ENCODE data around the gene TAF1C. TPM values are rescaled to one million over a fixed set of nuclear protein-coding genes. Genes with fewer than 3 reads are reported as not detected.

The TAF1C gene
- total and polyA plus RNA-seq, 2 donors (not counting 3 experiments of a cell fraction or from before 2014, with no cell fraction given): 57.2 to 77.6 TPM

DNA sequence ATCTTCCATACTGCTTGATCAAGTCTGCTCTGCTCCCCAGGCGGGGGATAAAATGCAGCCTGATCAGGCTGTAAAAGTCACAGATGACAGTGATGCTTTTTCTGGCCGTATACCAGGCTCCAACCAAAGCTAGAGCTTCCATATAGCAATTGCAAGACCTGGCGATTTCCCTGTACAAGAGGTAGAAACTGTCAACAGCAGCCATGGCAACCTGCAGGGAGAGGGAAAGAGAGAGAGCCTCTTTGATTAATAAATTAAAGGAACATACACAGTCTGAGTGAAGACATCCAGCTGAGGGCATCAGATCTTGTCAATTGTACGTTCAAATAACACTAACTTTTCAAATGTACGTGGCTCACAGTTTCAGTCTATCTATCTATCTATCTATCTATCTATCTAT, 55.7 kb downstream of the TAF1C start:
- dilution Hi-C loops (cut with MboI; ENCODE audit: extremely low pct_ligation_motif_present, low sequenced_read_pairs) (no loop called here), intact Hi-C loops (cut with micrococcal nuclease) (no loop called here)
- ChIA-PET CTCF (no interaction called here), POLR2A (no interaction called here)
- H3K9ac ChIP-seq (replicated peaks; ENCODE audit: extremely low read depth, insufficient read depth, low read length): no peak overlapping the region
- BruUV-seq (replicated peaks): no TSS peak
- no peaks in the 10 kb centered on the region for H3K9me1 ChIP-seq (replicated peaks; ENCODE audit: control insufficient read depth, extremely low read depth, insufficient read depth, low read length)
- no peak for FAIRE-seq
- H3K4me3 ChIP-seq (replicated peaks in 1 of 3; ENCODE audit: insufficient read depth in 1 of 3, low read depth in 1 of 3, low read length in 3 of 3): no peak overlapping the region
- no peaks in the 10 kb centered on the region for H4K20me1 ChIP-seq (replicated peaks; ENCODE audit: control insufficient read depth, extremely low read depth, insufficient read depth, low read length)
- H3K79me2 ChIP-seq (ENCODE audit: control insufficient read depth, insufficient read depth, low read length): no peaks in the 10 kb centered on the region
- no peaks in the 10 kb centered on the region for H3K9me3 ChIP-seq (replicated peaks; ENCODE audit: control insufficient read depth, insufficient read depth, low read length)
- H3K4me1 ChIP-seq (ENCODE audit: control insufficient read depth, extremely low read depth, insufficient read depth, low read length): no peaks in the 10 kb centered on the region
- no peaks in the 10 kb centered on the region for H3K27me3 ChIP-seq (ENCODE audit: control insufficient read depth in 2 of 2, insufficient read depth in 2 of 2, low read length in 2 of 2)
- DNase-seq (ENCODE audit: low read depth, low spot score): no peak
- TF ChIP-seq, protein P1, sequence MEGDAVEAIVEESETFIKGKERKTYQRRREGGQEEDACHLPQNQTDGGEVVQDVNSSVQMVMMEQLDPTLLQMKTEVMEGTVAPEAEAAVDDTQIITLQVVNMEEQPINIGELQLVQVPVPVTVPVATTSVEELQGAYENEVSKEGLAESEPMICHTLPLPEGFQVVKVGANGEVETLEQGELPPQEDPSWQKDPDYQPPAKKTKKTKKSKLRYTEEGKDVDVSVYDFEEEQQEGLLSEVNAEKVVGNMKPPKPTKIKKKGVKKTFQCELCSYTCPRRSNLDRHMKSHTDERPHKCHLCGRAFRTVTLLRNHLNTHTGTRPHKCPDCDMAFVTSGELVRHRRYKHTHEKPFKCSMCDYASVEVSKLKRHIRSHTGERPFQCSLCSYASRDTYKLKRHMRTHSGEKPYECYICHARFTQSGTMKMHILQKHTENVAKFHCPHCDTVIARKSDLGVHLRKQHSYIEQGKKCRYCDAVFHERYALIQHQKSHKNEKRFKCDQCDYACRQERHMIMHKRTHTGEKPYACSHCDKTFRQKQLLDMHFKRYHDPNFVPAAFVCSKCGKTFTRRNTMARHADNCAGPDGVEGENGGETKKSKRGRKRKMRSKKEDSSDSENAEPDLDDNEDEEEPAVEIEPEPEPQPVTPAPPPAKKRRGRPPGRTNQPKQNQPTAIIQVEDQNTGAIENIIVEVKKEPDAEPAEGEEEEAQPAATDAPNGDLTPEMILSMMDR (IDR thresholded peaks at IDR 0.05; ENCODE audit: extremely low read depth in 1 of 2, insufficient read depth in 1 of 2, low read depth in 1 of 2, low read length in 2 of 2): no peak
- TF ChIP-seq MYC (IDR thresholded peaks at IDR 0.05; ENCODE audit: low read depth, low read length): no peak
- TF ChIP-seq, protein P2, sequence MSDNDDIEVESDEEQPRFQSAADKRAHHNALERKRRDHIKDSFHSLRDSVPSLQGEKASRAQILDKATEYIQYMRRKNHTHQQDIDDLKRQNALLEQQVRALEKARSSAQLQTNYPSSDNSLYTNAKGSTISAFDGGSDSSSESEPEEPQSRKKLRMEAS (IDR thresholded peaks at IDR 0.05; ENCODE audit: insufficient read depth, insufficient read length): no peak
- H3K27ac ChIP-seq (ENCODE audit: insufficient read depth, low read depth, low read length): no peak overlapping the region
- no peak overlapping the region for H3K4me2 ChIP-seq (ENCODE audit: insufficient read depth, low read length)
- peaks cover 0 to 12% of the 10 kb centered on the region in 2 experiments for H3K36me3 ChIP-seq (ENCODE audit: control insufficient read depth in 2 of 2, extremely low read depth in 1 of 2, insufficient read depth in 2 of 2, low read length in 2 of 2)
- H2AFZ ChIP-seq (ENCODE audit: low read depth, low read length): no peak overlapping the region

Other genes with a start within 250 kb of the TAF1C start
- gene OSGIN1, start 233.8 kb downstream of the TAF1C start, total RNA-seq: 8.6 and 11.0 TPM in 2 replicates
- 9.2 and 11.5 TPM in 2 replicates for gene OSGIN1, start 233.8 kb downstream of the TAF1C start, polyA plus RNA-seq
- 0.31 TPM in 1 of 2 replicates, not detected in the other for gene NECAB2, start 218.8 kb downstream of the TAF1C start, total RNA-seq
- gene NECAB2, start 218.8 kb downstream of the TAF1C start, polyA plus RNA-seq: 0.21 and 0.26 TPM in 2 replicates
- not detected in 2 replicates for gene SLC38A8, start 144.3 kb downstream of the TAF1C start, total RNA-seq
- not detected in 2 replicates for gene SLC38A8, start 144.3 kb downstream of the TAF1C start, polyA plus RNA-seq
- 93.0 and 99.6 TPM in 2 replicates for gene MBTPS1, start 70.1 kb downstream of the TAF1C start, total RNA-seq
- gene MBTPS1, start 70.1 kb downstream of the TAF1C start, polyA plus RNA-seq: 63.9 and 82.3 TPM in 2 replicates
- 26.1 and 27.9 TPM in 2 replicates for gene HSDL1, start 41.9 kb downstream of the TAF1C start, total RNA-seq
- gene HSDL1, start 41.9 kb downstream of the TAF1C start, polyA plus RNA-seq: 15.7 and 19.9 TPM in 2 replicates
- not detected in 2 replicates for gene DNAAF1, start 41.7 kb downstream of the TAF1C start, total RNA-seq
- 0.01 TPM in 1 of 2 replicates, not detected in the other for gene DNAAF1, start 41.7 kb downstream of the TAF1C start, polyA plus RNA-seq
- not detected in 2 replicates for gene ADAD2, start 4.1 kb upstream of the TAF1C start, total RNA-seq
- 0.04 and 0.10 TPM in 2 replicates for gene ADAD2, start 4.1 kb upstream of the TAF1C start, polyA plus RNA-seq
- not detected in 2 replicates for gene KCNG4, start 53.0 kb upstream of the TAF1C start, total RNA-seq
- gene KCNG4, start 53.0 kb upstream of the TAF1C start, polyA plus RNA-seq: not detected in 2 replicates
- not detected in 2 replicates for gene WFDC1, start 107.8 kb upstream of the TAF1C start, total RNA-seq
- not detected in 2 replicates for gene WFDC1, start 107.8 kb upstream of the TAF1C start, polyA plus RNA-seq
- not detected in 2 replicates for gene ATP2C2, start 181.5 kb upstream of the TAF1C start, total RNA-seq
- gene ATP2C2, start 181.5 kb upstream of the TAF1C start, polyA plus RNA-seq: not detected in 2 replicates

Data from endothelial cell of umbilical vein (primary cell).